ENCODE results near the gene TMIE.
A peak's percentile ranks its signal among the peaks of the same experiment; 100 is the strongest.
"Not testable (repeated sequence)": the region's sequence is repeated elsewhere in the genome, so short reads cannot be mapped to it uniquely, and the experiment has no call there.

Gene TMIE

GRCh38 chr3:46702246-46703012, 1.2 kb downstream of the TMIE start:
- Histone ChIP-seq H3K27me3 (ENCODE audit: insufficient read depth, low read depth, severe bottlenecking) (no peaks in the 10 kb centered on the region), H3K27ac (no peak overlapping the region), H3K4me3 (ENCODE audit: low read depth, low read length) (no peak overlapping the region), H3K36me3 (no peaks in the 10 kb centered on the region), H3K9me3 (ENCODE audit: severe bottlenecking) (no peaks in the 10 kb centered on the region)
- no peak for DNase-seq
- no peak for TF ChIP-seq CTCF (IDR thresholded peaks at IDR 0.05; ENCODE audit: low read depth, low read length)

GRCh38 chr3:46703013-46703520, 1.9 kb downstream of the TMIE start:
- H3K9me3 ChIP-seq (ENCODE audit: severe bottlenecking) = no peaks in the 10 kb centered on the region
- no peak overlapping the region for H3K27ac ChIP-seq
- no peaks in the 10 kb centered on the region for H3K36me3 ChIP-seq
- no peak for DNase-seq
- TF ChIP-seq CTCF (IDR thresholded peaks at IDR 0.05; ENCODE audit: low read depth, low read length) = no peak
- no peak overlapping the region for H3K4me3 ChIP-seq (ENCODE audit: low read depth, low read length)
- no peaks in the 10 kb centered on the region for H3K27me3 ChIP-seq (ENCODE audit: insufficient read depth, low read depth, severe bottlenecking)

GRCh38 chr3:46704346-46704745, 3.2 kb downstream of the TMIE start:
- H3K9me3 ChIP-seq (ENCODE audit: severe bottlenecking); H3K27me3 ChIP-seq (ENCODE audit: insufficient read depth, low read depth, severe bottlenecking); H3K27ac ChIP-seq; H3K36me3 ChIP-seq; H3K4me3 ChIP-seq (ENCODE audit: low read depth, low read length); DNase-seq: not testable (repeated sequence)

GRCh38 chr3:46705022-46705530, 3.9 kb downstream of the TMIE start:
- no peaks in the 10 kb centered on the region for H3K36me3 ChIP-seq
- DNase-seq = peak; percentile 80
- TF ChIP-seq CTCF (IDR thresholded peaks at IDR 0.05; ENCODE audit: low read depth, low read length) = peak; percentile 87
- no peak overlapping the region for H3K4me3 ChIP-seq (ENCODE audit: low read depth, low read length)
- no peaks in the 10 kb centered on the region for H3K9me3 ChIP-seq (ENCODE audit: severe bottlenecking)
- no peak overlapping the region for H3K27ac ChIP-seq
- H3K27me3 ChIP-seq (ENCODE audit: insufficient read depth, low read depth, severe bottlenecking) = no peaks in the 10 kb centered on the region

GRCh38 chr3:46705751-46706552, 4.8 kb downstream of the TMIE start:
- Histone ChIP-seq H3K9me3 (ENCODE audit: severe bottlenecking) (no peaks in the 10 kb centered on the region), H3K27me3 (ENCODE audit: insufficient read depth, low read depth, severe bottlenecking) (no peaks in the 10 kb centered on the region), H3K36me3 (no peaks in the 10 kb centered on the region), H3K27ac (no peak overlapping the region), H3K4me3 (ENCODE audit: low read depth, low read length) (no peak overlapping the region)
- no peak for DNase-seq
- no peak for TF ChIP-seq CTCF (IDR thresholded peaks at IDR 0.05; ENCODE audit: low read depth, low read length)
